Panc1 (cell line): ENCODE results near the gene RPS6KB1.

Experiments
- TCF7L2 ChIP-seq: IDR thresholded peaks from 2 replicates; pipeline ENCODE4 v1.6.1; 2011; ENCODE audit warnings: mild to moderate bottlenecking, low read depth, low read length, inconsistent platforms
- TF ChIP-seq, protein P1 (sequence below): fragments of 450-650 bp; IDR thresholded peaks from 2 replicates; pipeline ENCODE4 v1.5.1; 2017; ENCODE audit warnings: mild to moderate bottlenecking

DNA sequence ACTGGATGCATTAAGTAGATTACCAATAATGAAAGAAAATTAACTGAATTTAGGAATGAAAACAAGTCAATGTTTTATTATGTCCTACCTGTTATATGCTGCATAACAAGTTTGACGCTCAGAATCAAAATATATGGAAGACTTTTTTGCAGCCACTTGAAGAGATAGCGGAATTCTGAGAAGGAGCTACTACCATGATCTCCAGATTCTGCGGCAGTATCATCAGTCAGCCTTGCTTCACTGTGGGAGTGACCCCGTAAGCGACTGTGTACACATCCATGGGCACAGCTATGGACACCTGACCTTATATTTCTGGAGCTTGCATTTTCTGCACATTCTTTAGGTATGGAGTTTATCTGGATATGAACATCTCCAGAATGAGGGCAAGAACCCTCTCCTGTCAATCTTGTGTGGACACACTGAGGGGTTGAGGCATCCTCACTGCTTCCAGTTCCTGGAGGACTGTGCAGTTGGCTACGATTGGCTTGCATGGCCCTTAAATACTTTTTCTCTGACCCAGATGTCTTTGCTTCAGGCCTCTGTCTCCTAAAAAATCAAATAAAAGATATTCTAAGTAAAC lies 69.9 kb downstream of the RPS6KB1 start:
- TF ChIP-seq, protein P1, sequence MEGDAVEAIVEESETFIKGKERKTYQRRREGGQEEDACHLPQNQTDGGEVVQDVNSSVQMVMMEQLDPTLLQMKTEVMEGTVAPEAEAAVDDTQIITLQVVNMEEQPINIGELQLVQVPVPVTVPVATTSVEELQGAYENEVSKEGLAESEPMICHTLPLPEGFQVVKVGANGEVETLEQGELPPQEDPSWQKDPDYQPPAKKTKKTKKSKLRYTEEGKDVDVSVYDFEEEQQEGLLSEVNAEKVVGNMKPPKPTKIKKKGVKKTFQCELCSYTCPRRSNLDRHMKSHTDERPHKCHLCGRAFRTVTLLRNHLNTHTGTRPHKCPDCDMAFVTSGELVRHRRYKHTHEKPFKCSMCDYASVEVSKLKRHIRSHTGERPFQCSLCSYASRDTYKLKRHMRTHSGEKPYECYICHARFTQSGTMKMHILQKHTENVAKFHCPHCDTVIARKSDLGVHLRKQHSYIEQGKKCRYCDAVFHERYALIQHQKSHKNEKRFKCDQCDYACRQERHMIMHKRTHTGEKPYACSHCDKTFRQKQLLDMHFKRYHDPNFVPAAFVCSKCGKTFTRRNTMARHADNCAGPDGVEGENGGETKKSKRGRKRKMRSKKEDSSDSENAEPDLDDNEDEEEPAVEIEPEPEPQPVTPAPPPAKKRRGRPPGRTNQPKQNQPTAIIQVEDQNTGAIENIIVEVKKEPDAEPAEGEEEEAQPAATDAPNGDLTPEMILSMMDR = no peak
- no peak for TF ChIP-seq TCF7L2
